C4-2B (cell line): ENCODE results near the gene PRPF6.

Experiments
- ZFX ChIP-seq: fragments of 450-650 bp; IDR thresholded peaks from 2 replicates; pipeline ENCODE4 v1.6.1; 2017
- TF ChIP-seq, protein P1 (sequence below): fragments of 450-650 bp; conservative IDR thresholded peaks from 2 replicates; pipeline ENCODE4 v1.5.1; 2017; ENCODE audit warnings: mild to moderate bottlenecking

- TF ChIP-seq, protein P1, sequence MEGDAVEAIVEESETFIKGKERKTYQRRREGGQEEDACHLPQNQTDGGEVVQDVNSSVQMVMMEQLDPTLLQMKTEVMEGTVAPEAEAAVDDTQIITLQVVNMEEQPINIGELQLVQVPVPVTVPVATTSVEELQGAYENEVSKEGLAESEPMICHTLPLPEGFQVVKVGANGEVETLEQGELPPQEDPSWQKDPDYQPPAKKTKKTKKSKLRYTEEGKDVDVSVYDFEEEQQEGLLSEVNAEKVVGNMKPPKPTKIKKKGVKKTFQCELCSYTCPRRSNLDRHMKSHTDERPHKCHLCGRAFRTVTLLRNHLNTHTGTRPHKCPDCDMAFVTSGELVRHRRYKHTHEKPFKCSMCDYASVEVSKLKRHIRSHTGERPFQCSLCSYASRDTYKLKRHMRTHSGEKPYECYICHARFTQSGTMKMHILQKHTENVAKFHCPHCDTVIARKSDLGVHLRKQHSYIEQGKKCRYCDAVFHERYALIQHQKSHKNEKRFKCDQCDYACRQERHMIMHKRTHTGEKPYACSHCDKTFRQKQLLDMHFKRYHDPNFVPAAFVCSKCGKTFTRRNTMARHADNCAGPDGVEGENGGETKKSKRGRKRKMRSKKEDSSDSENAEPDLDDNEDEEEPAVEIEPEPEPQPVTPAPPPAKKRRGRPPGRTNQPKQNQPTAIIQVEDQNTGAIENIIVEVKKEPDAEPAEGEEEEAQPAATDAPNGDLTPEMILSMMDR = no peak
- TF ChIP-seq ZFX = peak; percentile 85
These were observed 11.8 kb upstream of the PRPF6 start for GRCh38 chr20:63968928-63969760.
